Measurements from ENCODE around the gene TMEM161B.

DNA sequence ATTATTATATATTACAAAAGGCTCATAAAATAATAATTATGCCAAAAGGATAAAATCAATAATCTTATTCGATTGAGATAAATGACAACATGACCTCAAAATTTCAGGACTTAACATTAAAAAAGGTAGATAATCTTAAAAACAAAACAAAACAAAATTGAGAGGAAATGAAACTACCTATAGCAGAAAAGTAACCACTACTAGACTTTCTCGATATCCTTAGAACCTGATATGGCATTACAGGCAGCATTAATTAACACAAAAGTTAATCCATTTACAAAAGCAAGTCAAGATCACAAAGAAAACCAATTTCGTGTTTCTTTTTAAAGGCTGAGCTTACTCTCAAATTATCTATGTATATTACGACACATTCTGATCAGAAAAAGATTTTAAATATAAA lies 29.9 kb downstream of the TMEM161B start:
- TF ChIP-seq CEBPB (IDR thresholded peaks at IDR 0.05) (no peak), TAF1 (IDR thresholded peaks at IDR 0.05; ENCODE audit: low read depth) (no peak), YY1 (IDR thresholded peaks at IDR 0.05; ENCODE audit: low read depth) (no peak), EP300 (IDR thresholded peaks at IDR 0.05; ENCODE audit: borderline replicate concordance) (no peak), FOXM1 (IDR thresholded peaks at IDR 0.05; ENCODE audit: borderline replicate concordance, low read depth) (no peak), EGR1 (IDR thresholded peaks at IDR 0.05) (no peak), RAD21 (IDR thresholded peaks at IDR 0.05; ENCODE audit: low read depth) (no peak)
- TF ChIP-seq, protein P1, sequence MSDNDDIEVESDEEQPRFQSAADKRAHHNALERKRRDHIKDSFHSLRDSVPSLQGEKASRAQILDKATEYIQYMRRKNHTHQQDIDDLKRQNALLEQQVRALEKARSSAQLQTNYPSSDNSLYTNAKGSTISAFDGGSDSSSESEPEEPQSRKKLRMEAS (IDR thresholded peaks at IDR 0.05), result no peak
- TF ChIP-seq, protein P2, sequence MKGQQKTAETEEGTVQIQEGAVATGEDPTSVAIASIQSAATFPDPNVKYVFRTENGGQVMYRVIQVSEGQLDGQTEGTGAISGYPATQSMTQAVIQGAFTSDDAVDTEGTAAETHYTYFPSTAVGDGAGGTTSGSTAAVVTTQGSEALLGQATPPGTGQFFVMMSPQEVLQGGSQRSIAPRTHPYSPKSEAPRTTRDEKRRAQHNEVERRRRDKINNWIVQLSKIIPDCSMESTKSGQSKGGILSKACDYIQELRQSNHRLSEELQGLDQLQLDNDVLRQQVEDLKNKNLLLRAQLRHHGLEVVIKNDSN (IDR thresholded peaks at IDR 0.05), result no peak
- TF ChIP-seq, protein P3, sequence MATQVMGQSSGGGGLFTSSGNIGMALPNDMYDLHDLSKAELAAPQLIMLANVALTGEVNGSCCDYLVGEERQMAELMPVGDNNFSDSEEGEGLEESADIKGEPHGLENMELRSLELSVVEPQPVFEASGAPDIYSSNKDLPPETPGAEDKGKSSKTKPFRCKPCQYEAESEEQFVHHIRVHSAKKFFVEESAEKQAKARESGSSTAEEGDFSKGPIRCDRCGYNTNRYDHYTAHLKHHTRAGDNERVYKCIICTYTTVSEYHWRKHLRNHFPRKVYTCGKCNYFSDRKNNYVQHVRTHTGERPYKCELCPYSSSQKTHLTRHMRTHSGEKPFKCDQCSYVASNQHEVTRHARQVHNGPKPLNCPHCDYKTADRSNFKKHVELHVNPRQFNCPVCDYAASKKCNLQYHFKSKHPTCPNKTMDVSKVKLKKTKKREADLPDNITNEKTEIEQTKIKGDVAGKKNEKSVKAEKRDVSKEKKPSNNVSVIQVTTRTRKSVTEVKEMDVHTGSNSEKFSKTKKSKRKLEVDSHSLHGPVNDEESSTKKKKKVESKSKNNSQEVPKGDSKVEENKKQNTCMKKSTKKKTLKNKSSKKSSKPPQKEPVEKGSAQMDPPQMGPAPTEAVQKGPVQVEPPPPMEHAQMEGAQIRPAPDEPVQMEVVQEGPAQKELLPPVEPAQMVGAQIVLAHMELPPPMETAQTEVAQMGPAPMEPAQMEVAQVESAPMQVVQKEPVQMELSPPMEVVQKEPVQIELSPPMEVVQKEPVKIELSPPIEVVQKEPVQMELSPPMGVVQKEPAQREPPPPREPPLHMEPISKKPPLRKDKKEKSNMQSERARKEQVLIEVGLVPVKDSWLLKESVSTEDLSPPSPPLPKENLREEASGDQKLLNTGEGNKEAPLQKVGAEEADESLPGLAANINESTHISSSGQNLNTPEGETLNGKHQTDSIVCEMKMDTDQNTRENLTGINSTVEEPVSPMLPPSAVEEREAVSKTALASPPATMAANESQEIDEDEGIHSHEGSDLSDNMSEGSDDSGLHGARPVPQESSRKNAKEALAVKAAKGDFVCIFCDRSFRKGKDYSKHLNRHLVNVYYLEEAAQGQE (IDR thresholded peaks at IDR 0.05; ENCODE audit: low read depth), result no peak
